Right atrium auricular region (tissue), 2 donors: Measurements from ENCODE around the gene ENGASE. TPM values are rescaled to one million over a fixed set of nuclear protein-coding genes. Genes with fewer than 3 reads are reported as not detected.

Experiments used
- DNase-seq: peaks from one replicate; pipeline ENCODE4 v3.0.0-alpha.2; 2019; ENCODE audit warnings: low spot score
- H3K27ac ChIP-seq, 2 donors: fragments of 200-600 bp; sonication (generic); 1 replicate in 1 of 2; 2 replicates in 1 of 2; pipeline ENCODE4 v1.5.1; 2016 to 2019
- H3K27me3 ChIP-seq, 2 donors: fragments of 200-600 bp; sonication (generic); one replicate each; pipeline versions ENCODE4 v1.5.1 to v1.6.0; 2017 to 2019
- H3K36me3 ChIP-seq: fragments of 200-600 bp; sonication (generic); one replicate; pipeline ENCODE4 v1.5.1; 2016
- H3K4me1 ChIP-seq, 2 donors: fragments of 200-600 bp; sonication (generic); one replicate each; pipeline versions ENCODE4 v1.5.1 to v1.6.0; 2017 to 2019
- H3K4me3 ChIP-seq, 2 donors: fragments of 200-600 bp; sonication (generic); 1 replicate in 1 of 2; 2 replicates in 1 of 2; pipeline ENCODE4 v1.5.1; 2017 to 2019; ENCODE audit warnings: mild to moderate bottlenecking in 1 of 2, moderate library complexity in 1 of 2
- H3K9me3 ChIP-seq, 2 donors: fragments of 200-600 bp; sonication (generic); one replicate each; pipeline ENCODE4 v1.5.1; 2019
- CTCF ChIP-seq, 2 donors: fragments of 200-600 bp; sonication (generic); IDR thresholded peaks; one replicate each; pipeline ENCODE4 v1.5.1; 2019; ENCODE audit warnings: antibody characterized with exemption in 2 of 2
- total RNA-seq, 2 donors: library from RNA; depleted of rRNA; stranded (reverse); fragments of >200 nt; gene quantifications; one replicate each; pipeline ENCODE4 v1.1.0, GENCODE V29; 2016

Gene ENGASE
- total RNA-seq, 2 donors from 2014 or later = 7.7 to 13.5 TPM

- Histone ChIP-seq H3K27me3 (peaks cover 8 to 23% of the 10 kb centered on the region in 2 donors), H3K36me3 (no peaks in the 10 kb centered on the region), H3K4me3 (no peak overlapping the region), H3K9me3 (no peaks in the 10 kb centered on the region), H3K27ac (no peak overlapping the region), H3K4me1 (no peaks in the 10 kb centered on the region)
- no peak for TF ChIP-seq CTCF (IDR thresholded peaks at IDR 0.05)
- DNase-seq = no peak
Measured at GRCh38 chr17:79098282-79098867, 23.8 kb downstream of the ENGASE start.

GRCh38 chr17:79100405-79100804 lies 25.8 kb downstream of the ENGASE start:
- no peak for TF ChIP-seq CTCF (IDR thresholded peaks at IDR 0.05)
- no peak overlapping the region for H3K27ac ChIP-seq
- H3K9me3 ChIP-seq = no peaks in the 10 kb centered on the region
- no peaks in the 10 kb centered on the region for H3K4me1 ChIP-seq
- H3K27me3 ChIP-seq = peaks cover 8 to 20% of the 10 kb centered on the region in 2 donors
- no peak overlapping the region for H3K4me3 ChIP-seq
- DNase-seq = no peak
- no peaks in the 10 kb centered on the region for H3K36me3 ChIP-seq

GRCh38 chr17:79101111-79101673 lies 26.6 kb downstream of the ENGASE start:
- no peaks in the 10 kb centered on the region for H3K36me3 ChIP-seq
- no peak overlapping the region for H3K4me3 ChIP-seq
- H3K9me3 ChIP-seq = no peaks in the 10 kb centered on the region
- no peaks in the 10 kb centered on the region for H3K4me1 ChIP-seq
- no peak for TF ChIP-seq CTCF (IDR thresholded peaks at IDR 0.05)
- DNase-seq = no peak
- no peak overlapping the region for H3K27ac ChIP-seq
- peaks cover 8 to 19% of the 10 kb centered on the region in 2 donors for H3K27me3 ChIP-seq

GRCh38 chr17:79102214-79102613 lies 27.6 kb downstream of the ENGASE start:
- no peaks in the 10 kb centered on the region for H3K36me3 ChIP-seq
- no peak for DNase-seq
- no peak overlapping the region for H3K27ac ChIP-seq
- H3K9me3 ChIP-seq = no peaks in the 10 kb centered on the region
- no peak for TF ChIP-seq CTCF (IDR thresholded peaks at IDR 0.05)
- H3K27me3 ChIP-seq = peaks cover 8 to 10% of the 10 kb centered on the region in 2 donors
- no peaks in the 10 kb centered on the region for H3K4me1 ChIP-seq
- H3K4me3 ChIP-seq = no peak overlapping the region

- no peak for TF ChIP-seq CTCF (IDR thresholded peaks at IDR 0.05)
- no peaks in the 10 kb centered on the region for H3K9me3 ChIP-seq
- H3K4me3 ChIP-seq = no peak overlapping the region
- no peaks in the 10 kb centered on the region for H3K36me3 ChIP-seq
- H3K4me1 ChIP-seq = no peaks in the 10 kb centered on the region
- no peak for DNase-seq
- no peaks in the 10 kb centered on the region for H3K27me3 ChIP-seq
- H3K27ac ChIP-seq = no peak overlapping the region
Measured at GRCh38 chr17:79104898-79105600, 30.4 kb downstream of the ENGASE start.
